Measurements from ENCODE around the gene GPR62. TPM values are rescaled to one million over a fixed set of nuclear protein-coding genes. Genes with fewer than 3 reads are reported as not detected.

Gene GPR62
- polyA plus RNA-seq, 1 of the 3 experiments (the other 2 are of a cell fraction), result 0.02 TPM

- no peaks in the 10 kb centered on the region for H4K20me1 ChIP-seq (ENCODE audit: insufficient read depth)
- ChIA-PET POLR2A (no interaction called here), CTCF (interaction anchor here (1.1 kb wide), 1 partner anchor 21 kb away, joined by 3 read pairs; no protein-coding TSS in a partner anchor)
- no peak for TF ChIP-seq GATA2 (CRISPR knock-in tag; IDR thresholded peaks at IDR 0.05)
- H3K9ac ChIP-seq, result no peak overlapping the region
- no peaks in the 10 kb centered on the region for H3K9me2 ChIP-seq
- no peak overlapping the region for H3K4me2 ChIP-seq
- H3K4me1 ChIP-seq (ENCODE audit: control insufficient read depth in 1 of 2, insufficient read depth in 2 of 2, low read depth in 1 of 2, low read length in 1 of 2), result peaks cover 7 to 26% of the 10 kb centered on the region in 2 experiments
- 100% methylated on average over 1 of the region's 4 CpGs for WGBS (ENCODE audit: low lambda C conversion rate)
- H3K79me2 ChIP-seq (ENCODE audit: insufficient read depth), result peaks cover 34% of the 10 kb centered on the region
- no peak overlapping the region for H3K4me3 ChIP-seq (ENCODE audit: low read depth in 2 of 2, low read length in 1 of 2)
- H2AFZ ChIP-seq (ENCODE audit: low read depth), result no peak overlapping the region
- H3K27ac ChIP-seq (ENCODE audit: low read depth in 2 of 2, low read length in 1 of 2), result no peak overlapping the region
- no peak for DNase-seq
- H3K36me3 ChIP-seq (replicated peaks in 1 of 2; ENCODE audit: control insufficient read depth in 1 of 2, insufficient read depth in 2 of 2, low read length in 1 of 2), result peaks cover 0 to 5% of the 10 kb centered on the region in 2 experiments
- peaks cover 28% of the 10 kb centered on the region for H3F3A ChIP-seq (replicated peaks; ENCODE audit: insufficient read depth)
- H3K27me3 ChIP-seq (ENCODE audit: insufficient read depth), result no peaks in the 10 kb centered on the region
- no peaks in the 10 kb centered on the region for H3K9me3 ChIP-seq
Observed at GRCh38 chr3:51978143-51978502, 22.9 kb downstream of the GPR62 start.

GRCh38 chr3:51980253-51980652 lies 25.1 kb downstream of the GPR62 start:
- no peak overlapping the region for H3K4me3 ChIP-seq (ENCODE audit: low read depth in 2 of 2, low read length in 1 of 2)
- H3K9me2 ChIP-seq, result no peaks in the 10 kb centered on the region
- H3K9ac ChIP-seq, result no peak overlapping the region
- TF ChIP-seq CTCF (IDR thresholded peaks at IDR 0.05), result no peak
- no peak for TF ChIP-seq ZBTB33 (IDR thresholded peaks at IDR 0.05; ENCODE audit: borderline replicate concordance, low read depth)
- TF ChIP-seq GABPA (IDR thresholded peaks at IDR 0.05; ENCODE audit: low read depth), result no peak
- TF ChIP-seq ELF1 (IDR thresholded peaks at IDR 0.05), result no peak
- TF ChIP-seq REST (IDR thresholded peaks at IDR 0.05; ENCODE audit: low read depth, low read length), result no peak
- no peak for TF ChIP-seq CHD2 (IDR thresholded peaks at IDR 0.05; ENCODE audit: low read length, partially characterized antibody)
- no peak for TF ChIP-seq MXI1 (IDR thresholded peaks at IDR 0.05; ENCODE audit: low read depth, low read length)
- no peak for TF ChIP-seq EZH2phosphoT487 (IDR thresholded peaks at IDR 0.05; ENCODE audit: borderline replicate concordance, low read depth)
- no peak for TF ChIP-seq USF2 (IDR thresholded peaks at IDR 0.05; ENCODE audit: borderline replicate concordance, low read depth, low read length)
- no peak for TF ChIP-seq RCOR1 (IDR thresholded peaks at IDR 0.05; ENCODE audit: low read length)
- TF ChIP-seq RAD21 (IDR thresholded peaks at IDR 0.05; ENCODE audit: low read length), result no peak
- no peak for TF ChIP-seq NFIC (IDR thresholded peaks at IDR 0.05; ENCODE audit: borderline replicate concordance)
- TF ChIP-seq USF1 (IDR thresholded peaks at IDR 0.05; ENCODE audit: borderline replicate concordance, low read depth), result no peak
- no peaks in the 10 kb centered on the region for H3K27me3 ChIP-seq (ENCODE audit: insufficient read depth)
- peaks cover 0 to 5% of the 10 kb centered on the region in 2 experiments for H3K36me3 ChIP-seq (replicated peaks in 1 of 2; ENCODE audit: control insufficient read depth in 1 of 2, insufficient read depth in 2 of 2, low read length in 1 of 2)
- H3K4me2 ChIP-seq, result no peak overlapping the region
- ChIA-PET CTCF (interaction anchor here (0.9 to 1.2 kb wide), 3 partner anchors 23 to 130 kb away, joined by 3 to 5 read pairs (median 3); no protein-coding TSS in a partner anchor), POLR2A (interaction anchor here (1.1 kb wide), 1 partner anchor 16 kb away, joined by 4 read pairs; the partner anchor contains the start of gene RPL29)
- peaks cover 5 to 28% of the 10 kb centered on the region in 2 experiments; a peak in 3 of 4 replicates for H3K4me1 ChIP-seq (ENCODE audit: control insufficient read depth in 1 of 2, insufficient read depth in 2 of 2, low read depth in 1 of 2, low read length in 1 of 2)
- peaks cover 29% of the 10 kb centered on the region for H3F3A ChIP-seq (replicated peaks; ENCODE audit: insufficient read depth)
- no peak overlapping the region for H3K27ac ChIP-seq (ENCODE audit: low read depth in 2 of 2, low read length in 1 of 2)
- DNase-seq, result no peak
- H4K20me1 ChIP-seq (ENCODE audit: insufficient read depth), result no peaks in the 10 kb centered on the region
- H3K9me3 ChIP-seq, result no peaks in the 10 kb centered on the region
- H2AFZ ChIP-seq (ENCODE audit: low read depth), result no peak overlapping the region
- peaks cover 40% of the 10 kb centered on the region for H3K79me2 ChIP-seq (ENCODE audit: insufficient read depth)
- 95% methylated on average over 10 of the region's 10 CpGs for WGBS (ENCODE audit: low lambda C conversion rate)
